Measurements from ENCODE around the gene ENDOV. TPM values are rescaled to one million over a fixed set of nuclear protein-coding genes. Genes with fewer than 3 reads are reported as not detected.

The ENDOV gene
- total RNA-seq, 2 experiments from 2014 or later = 10.1 to 12.0 TPM

GRCh38 chr17:80485846-80486245 lies 70.9 kb downstream of the ENDOV start:
- Mint-ChIP-seq H3K4me3 (no peak overlapping the region), H3K4me1 (ENCODE audit: low read depth) (no peaks in the 10 kb centered on the region), H3K27ac (no peak overlapping the region), H3K27me3 (peaks cover 48% of the 10 kb centered on the region), H3K36me3 (ENCODE audit: low read depth) (no peaks in the 10 kb centered on the region), H3K9me3 (no peaks in the 10 kb centered on the region)
- DNase-seq (no peak), ATAC-seq (ENCODE audit: poor library complexity) (no peak)
- intact Hi-C loops (cut with DNase I, micrococcal nuclease) = no loop called here
- H3K4me3 ChIP-seq (ENCODE audit: low read length) = no peak overlapping the region
- no peaks in the 10 kb centered on the region for H3K4me1 ChIP-seq (ENCODE audit: insufficient read depth, low read length)
- CTCF ChIA-PET = no interaction called here
- H3K27me3 ChIP-seq (ENCODE audit: control insufficient read depth in 1 of 2, insufficient read depth in 2 of 2, low read length in 2 of 2) = peaks cover 23 to 36% of the 10 kb centered on the region in 2 experiments
- peaks cover 0 to 19% of the 10 kb centered on the region in 2 experiments for H3K9me3 ChIP-seq (ENCODE audit: control insufficient read depth in 1 of 2, insufficient read depth in 1 of 2, low read length in 2 of 2)
- POLR2A ChIA-PET = no interaction called here
- H3K27ac ChIP-seq (ENCODE audit: low read depth in 1 of 2, low read length in 2 of 2) = no peak overlapping the region
- no peaks in the 10 kb centered on the region for H3K36me3 ChIP-seq (ENCODE audit: insufficient read depth, low read length)
- TF ChIP-seq, protein P1, sequence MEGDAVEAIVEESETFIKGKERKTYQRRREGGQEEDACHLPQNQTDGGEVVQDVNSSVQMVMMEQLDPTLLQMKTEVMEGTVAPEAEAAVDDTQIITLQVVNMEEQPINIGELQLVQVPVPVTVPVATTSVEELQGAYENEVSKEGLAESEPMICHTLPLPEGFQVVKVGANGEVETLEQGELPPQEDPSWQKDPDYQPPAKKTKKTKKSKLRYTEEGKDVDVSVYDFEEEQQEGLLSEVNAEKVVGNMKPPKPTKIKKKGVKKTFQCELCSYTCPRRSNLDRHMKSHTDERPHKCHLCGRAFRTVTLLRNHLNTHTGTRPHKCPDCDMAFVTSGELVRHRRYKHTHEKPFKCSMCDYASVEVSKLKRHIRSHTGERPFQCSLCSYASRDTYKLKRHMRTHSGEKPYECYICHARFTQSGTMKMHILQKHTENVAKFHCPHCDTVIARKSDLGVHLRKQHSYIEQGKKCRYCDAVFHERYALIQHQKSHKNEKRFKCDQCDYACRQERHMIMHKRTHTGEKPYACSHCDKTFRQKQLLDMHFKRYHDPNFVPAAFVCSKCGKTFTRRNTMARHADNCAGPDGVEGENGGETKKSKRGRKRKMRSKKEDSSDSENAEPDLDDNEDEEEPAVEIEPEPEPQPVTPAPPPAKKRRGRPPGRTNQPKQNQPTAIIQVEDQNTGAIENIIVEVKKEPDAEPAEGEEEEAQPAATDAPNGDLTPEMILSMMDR (IDR thresholded peaks at IDR 0.05) = no peak

GRCh38 chr17:80486692-80487091 lies 71.7 kb downstream of the ENDOV start:
- POLR2A ChIA-PET = no interaction called here
- peaks cover 14 to 27% of the 10 kb centered on the region in 2 experiments for H3K27me3 ChIP-seq (ENCODE audit: control insufficient read depth in 1 of 2, insufficient read depth in 2 of 2, low read length in 2 of 2)
- intact Hi-C loops (cut with DNase I, micrococcal nuclease) = no loop called here

DNA sequence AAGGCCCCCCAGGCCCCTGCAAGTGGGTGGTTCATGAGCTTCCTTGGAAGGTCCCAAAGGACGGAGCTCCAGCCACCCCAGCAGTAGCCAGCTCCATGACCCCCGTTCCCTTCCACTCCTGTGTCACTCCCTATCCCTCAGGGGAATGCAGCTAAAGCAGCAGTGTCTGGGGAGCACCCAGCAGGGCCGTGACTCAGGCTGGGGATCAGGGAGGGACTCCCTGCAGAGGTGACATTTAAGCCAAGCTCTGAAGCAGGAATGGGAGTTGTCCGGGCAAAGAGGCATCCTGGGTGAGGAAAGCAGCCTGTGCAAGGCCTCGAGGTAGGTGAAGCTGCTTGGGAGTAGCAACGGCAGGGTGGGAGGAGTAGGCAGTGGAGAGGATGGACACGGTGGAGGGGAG lies 72.5 kb downstream of the ENDOV start:
- intact Hi-C loops (cut with DNase I, micrococcal nuclease) = no loop called here
- peaks cover 0 to 19% of the 10 kb centered on the region in 2 experiments for H3K9me3 ChIP-seq (ENCODE audit: control insufficient read depth in 1 of 2, insufficient read depth in 1 of 2, low read length in 2 of 2)
- DNase-seq (no peak), ATAC-seq (ENCODE audit: poor library complexity) (no peak)
- no peak overlapping the region for H3K4me3 ChIP-seq (ENCODE audit: low read length)
- Mint-ChIP-seq H3K4me3 (no peak overlapping the region), H3K9me3 (no peaks in the 10 kb centered on the region), H3K27ac (no peak overlapping the region), H3K27me3 (peaks cover 36% of the 10 kb centered on the region), H3K4me1 (ENCODE audit: low read depth) (no peaks in the 10 kb centered on the region), H3K36me3 (ENCODE audit: low read depth) (no peaks in the 10 kb centered on the region)
- no peaks in the 10 kb centered on the region for H3K4me1 ChIP-seq (ENCODE audit: insufficient read depth, low read length)
- CTCF ChIA-PET = no interaction called here
- POLR2A ChIA-PET = no interaction called here
- H3K27ac ChIP-seq (ENCODE audit: low read depth in 1 of 2, low read length in 2 of 2) = no peak overlapping the region
- H3K27me3 ChIP-seq (ENCODE audit: control insufficient read depth in 1 of 2, insufficient read depth in 2 of 2, low read length in 2 of 2) = peaks cover 9 to 19% of the 10 kb centered on the region in 2 experiments
- H3K36me3 ChIP-seq (ENCODE audit: insufficient read depth, low read length) = no peaks in the 10 kb centered on the region
- TF ChIP-seq, protein P1 (IDR thresholded peaks at IDR 0.05) = no peak

More at GRCh38 chr17:80486692-80487091, 71.7 kb downstream of the ENDOV start:
- H3K36me3 ChIP-seq (ENCODE audit: insufficient read depth, low read length) = no peaks in the 10 kb centered on the region
- no peak overlapping the region for H3K4me3 Mint-ChIP-seq
- peaks cover 44% of the 10 kb centered on the region for H3K27me3 Mint-ChIP-seq
- H3K4me1 Mint-ChIP-seq (ENCODE audit: low read depth) = no peaks in the 10 kb centered on the region
- H3K4me3 ChIP-seq (ENCODE audit: low read length) = no peak overlapping the region
- CTCF ChIA-PET = no interaction called here
- peaks cover 0 to 19% of the 10 kb centered on the region in 2 experiments for H3K9me3 ChIP-seq (ENCODE audit: control insufficient read depth in 1 of 2, insufficient read depth in 1 of 2, low read length in 2 of 2)
- no peaks in the 10 kb centered on the region for H3K4me1 ChIP-seq (ENCODE audit: insufficient read depth, low read length)
- ATAC-seq (ENCODE audit: poor library complexity) (no peak), DNase-seq (no peak)
- no peaks in the 10 kb centered on the region for H3K9me3 Mint-ChIP-seq
- TF ChIP-seq, protein P1 (IDR thresholded peaks at IDR 0.05) = no peak
- no peaks in the 10 kb centered on the region for H3K36me3 Mint-ChIP-seq (ENCODE audit: low read depth)
- no peak overlapping the region for H3K27ac Mint-ChIP-seq
- no peak overlapping the region for H3K27ac ChIP-seq (ENCODE audit: low read depth in 1 of 2, low read length in 2 of 2)

Small RNA genes within 50 kb of the gene (microRNA-seq; reads per million reads assigned to microRNA genes)
- not detected for gene MIR4730 (ENCODE audit: borderline microRNAs expressed, borderline replicate concordance)

Other genes with a start within 250 kb of the ENDOV start
- not detected for gene CARD14, start 245.1 kb upstream of the ENDOV start, total RNA-seq
- 100 to 1,000 TPM in 1 of 2 experiments, 10 to 100 TPM in 1; 97.9 to 102 TPM for gene SGSH, start 194.8 kb upstream of the ENDOV start, total RNA-seq
- 10 to 100 TPM; 46.5 to 50.9 TPM for gene SLC26A11, start 194.7 kb upstream of the ENDOV start, total RNA-seq
- gene RNF213, start 154.3 kb upstream of the ENDOV start, total RNA-seq = 100 to 1,000 TPM; 290 to 312 TPM
- under 1 TPM; 0.25 to 0.58 TPM for gene NPTX1, start 61.4 kb downstream of the ENDOV start, total RNA-seq
- gene RPTOR, start 129.7 kb downstream of the ENDOV start, total RNA-seq = 10 to 100 TPM; 45.0 to 47.1 TPM

Data from CD4-positive, alpha-beta T cell (primary cell).